ENCODE data around the gene TRPM8. TPM values are rescaled to one million over a fixed set of nuclear protein-coding genes. Genes with fewer than 3 reads are reported as not detected.
"Not testable (repeated sequence)": the region's sequence is repeated elsewhere in the genome, so short reads cannot be mapped to it uniquely, and the experiment has no call there.

TRPM8 gene
- total RNA-seq, 4 donors from 2014 or later, result not detected

DNA sequence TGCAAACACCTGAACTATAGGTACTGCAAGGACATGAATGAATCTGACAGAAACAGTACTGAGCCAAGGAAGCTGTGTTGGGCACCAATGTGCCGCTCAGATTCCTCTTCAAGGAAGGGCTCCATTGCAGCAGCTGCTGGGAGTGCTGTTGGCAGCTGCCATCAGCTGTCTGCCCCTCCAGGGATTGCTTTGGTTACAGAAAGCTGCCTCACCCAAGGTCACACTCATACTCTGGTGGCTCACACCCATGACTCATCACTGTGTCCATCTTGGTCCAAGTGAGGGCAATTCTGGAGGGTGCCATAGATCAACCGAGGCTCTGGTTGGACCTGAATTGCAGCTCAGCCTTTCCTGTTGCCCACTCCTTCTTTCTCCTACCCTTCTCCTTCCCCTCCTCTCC is 24.4 kb upstream of the TRPM8 start:
- ATAC-seq, result no peak
- TF ChIP-seq POLR2A (IDR thresholded peaks at IDR 0.05) (no peak), EP300 (IDR thresholded peaks at IDR 0.05) (no peak), POLR2AphosphoS5 (IDR thresholded peaks at IDR 0.05) (no peak)
- TF ChIP-seq, protein P1, sequence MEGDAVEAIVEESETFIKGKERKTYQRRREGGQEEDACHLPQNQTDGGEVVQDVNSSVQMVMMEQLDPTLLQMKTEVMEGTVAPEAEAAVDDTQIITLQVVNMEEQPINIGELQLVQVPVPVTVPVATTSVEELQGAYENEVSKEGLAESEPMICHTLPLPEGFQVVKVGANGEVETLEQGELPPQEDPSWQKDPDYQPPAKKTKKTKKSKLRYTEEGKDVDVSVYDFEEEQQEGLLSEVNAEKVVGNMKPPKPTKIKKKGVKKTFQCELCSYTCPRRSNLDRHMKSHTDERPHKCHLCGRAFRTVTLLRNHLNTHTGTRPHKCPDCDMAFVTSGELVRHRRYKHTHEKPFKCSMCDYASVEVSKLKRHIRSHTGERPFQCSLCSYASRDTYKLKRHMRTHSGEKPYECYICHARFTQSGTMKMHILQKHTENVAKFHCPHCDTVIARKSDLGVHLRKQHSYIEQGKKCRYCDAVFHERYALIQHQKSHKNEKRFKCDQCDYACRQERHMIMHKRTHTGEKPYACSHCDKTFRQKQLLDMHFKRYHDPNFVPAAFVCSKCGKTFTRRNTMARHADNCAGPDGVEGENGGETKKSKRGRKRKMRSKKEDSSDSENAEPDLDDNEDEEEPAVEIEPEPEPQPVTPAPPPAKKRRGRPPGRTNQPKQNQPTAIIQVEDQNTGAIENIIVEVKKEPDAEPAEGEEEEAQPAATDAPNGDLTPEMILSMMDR (IDR thresholded peaks at IDR 0.05), result no peak
- Histone ChIP-seq H3K9me3 (no peaks in the 10 kb centered on the region), H3K27ac (no peak overlapping the region), H3K4me3 (no peak overlapping the region), H3K27me3 (peaks cover 15% of the 10 kb centered on the region), H3K36me3 (no peaks in the 10 kb centered on the region), H3K4me1 (no peaks in the 10 kb centered on the region)
- 92 to 96% methylated on average over 2 of the region's 2 CpGs for WGBS, 2 donors (ENCODE audit: low coverage in 1 of 2)

DNA sequence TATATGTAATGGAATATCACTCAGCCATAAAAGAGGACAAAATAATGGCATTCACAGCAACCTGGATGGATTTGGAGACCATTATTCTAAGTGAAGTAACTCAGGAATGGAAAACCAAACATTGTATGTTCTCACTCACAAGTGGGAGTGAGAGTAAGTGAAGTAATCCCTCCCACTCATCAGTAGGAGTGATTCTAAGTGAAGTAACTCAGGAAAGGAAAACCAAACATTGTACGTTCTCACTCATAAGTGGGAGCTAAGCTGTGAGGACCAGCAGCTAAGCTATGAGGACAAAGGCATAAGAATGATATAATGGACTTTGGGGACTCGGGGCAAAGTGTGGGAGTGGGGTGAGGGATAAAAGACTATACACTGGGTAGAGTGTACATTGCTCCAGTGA is 20.9 kb upstream of the TRPM8 start:
- 69 to 72% methylated on average over 2 of the region's 2 CpGs for WGBS, 2 donors (ENCODE audit: low coverage in 1 of 2)

DNA sequence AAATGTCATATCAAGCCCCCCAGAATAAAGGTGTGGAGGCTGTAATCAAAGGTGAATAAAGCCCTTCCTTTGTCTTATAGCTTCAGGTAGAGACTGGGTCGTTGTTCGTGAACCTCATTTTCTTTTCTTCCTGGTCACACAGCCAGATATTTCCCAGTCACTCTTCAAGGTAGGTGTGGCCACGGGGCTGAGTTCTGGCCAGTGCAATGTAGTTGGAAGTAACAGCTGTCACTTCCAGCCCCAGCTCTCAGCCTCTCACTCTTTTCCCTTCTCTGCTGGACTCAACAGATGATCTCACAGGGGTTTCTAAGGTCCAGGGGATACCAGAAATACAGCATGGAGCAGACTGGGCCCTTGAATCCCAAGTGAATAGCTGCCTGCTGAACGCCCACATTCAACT is 15.8 kb upstream of the TRPM8 start:
- Histone ChIP-seq H3K9me3 (peaks cover 0 to 8% (median 0%) of the 10 kb centered on the region in 3 donors), H3K36me3 (no peaks in the 10 kb centered on the region), H3K4me3 (no peak overlapping the region), H3K4me1 (no peaks in the 10 kb centered on the region), H3K27me3 (peaks cover 39% of the 10 kb centered on the region), H3K27ac (no peak overlapping the region)
- no peak for ATAC-seq
- TF ChIP-seq, protein P1 (IDR thresholded peaks at IDR 0.05), result no peak
- TF ChIP-seq POLR2AphosphoS5 (IDR thresholded peaks at IDR 0.05) (no peak), EP300 (IDR thresholded peaks at IDR 0.05) (no peak), POLR2A (IDR thresholded peaks at IDR 0.05) (no peak)
- WGBS, 2 donors (ENCODE audit: low coverage in 1 of 2), result 68 to 76% methylated on average over 2 to 3 of the region's 4 CpGs

More for the DNA sequence above, 20.9 kb upstream of the TRPM8 start:
- H3K27me3 ChIP-seq, result peaks cover 13% of the 10 kb centered on the region
- H3K9me3 ChIP-seq, H3K4me1 ChIP-seq, ATAC-seq, H3K27ac ChIP-seq, H3K4me3 ChIP-seq, H3K36me3 ChIP-seq: not testable (repeated sequence)

DNA sequence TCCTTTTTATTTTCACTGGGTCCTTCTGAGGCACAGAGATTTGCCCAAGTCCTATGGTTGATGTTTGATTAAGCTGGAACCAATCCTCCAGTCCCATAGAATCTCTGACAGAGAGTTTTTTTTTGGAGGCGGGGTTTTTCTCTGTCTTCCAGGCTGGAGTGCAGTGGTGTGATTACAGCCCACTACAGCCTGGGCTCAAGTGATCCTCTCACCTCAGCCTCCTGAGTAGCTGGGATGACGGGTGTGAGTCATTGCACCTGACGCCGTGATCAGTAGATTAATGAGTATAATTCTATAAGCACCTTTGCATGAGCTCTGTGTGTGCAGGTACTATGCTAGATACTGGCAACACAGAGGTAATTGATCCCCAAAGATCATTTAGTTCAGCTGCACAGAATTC is 15.3 kb upstream of the TRPM8 start:
- ATAC-seq, result no peak
- Histone ChIP-seq H3K4me3 (no peak overlapping the region), H3K27ac (no peak overlapping the region), H3K4me1 (no peaks in the 10 kb centered on the region), H3K36me3 (no peaks in the 10 kb centered on the region), H3K27me3 (peaks cover 39% of the 10 kb centered on the region), H3K9me3 (peaks cover 0 to 8% (median 0%) of the 10 kb centered on the region in 3 donors)
- TF ChIP-seq, protein P1 (IDR thresholded peaks at IDR 0.05), result no peak
- TF ChIP-seq POLR2A (IDR thresholded peaks at IDR 0.05) (no peak), EP300 (IDR thresholded peaks at IDR 0.05) (no peak), POLR2AphosphoS5 (IDR thresholded peaks at IDR 0.05) (no peak)
- WGBS, 2 donors (ENCODE audit: low coverage in 1 of 2), result 50 to 78% methylated on average over 2 to 4 of the region's 4 CpGs

DNA sequence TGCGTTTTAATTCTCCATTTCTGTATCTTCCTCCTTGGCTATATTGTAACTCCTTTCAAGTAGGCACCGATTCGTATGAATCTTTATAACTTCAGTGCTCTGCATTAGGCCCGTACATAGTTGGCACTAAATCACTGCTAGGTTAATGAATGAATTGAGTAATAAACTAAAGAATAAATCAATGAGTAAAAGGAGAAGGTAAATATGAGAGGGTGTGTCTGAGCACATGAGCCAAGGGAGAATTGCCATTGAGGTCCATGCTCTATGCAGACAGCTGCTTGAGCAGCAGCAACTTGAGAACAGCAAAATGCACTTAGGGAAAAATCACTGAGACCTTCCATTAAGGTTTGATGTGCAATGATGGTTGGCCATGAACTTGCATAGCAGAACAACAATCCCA is 11.2 kb upstream of the TRPM8 start:
- no peak for ATAC-seq
- TF ChIP-seq POLR2AphosphoS5 (IDR thresholded peaks at IDR 0.05) (no peak), POLR2A (IDR thresholded peaks at IDR 0.05) (no peak), EP300 (IDR thresholded peaks at IDR 0.05) (no peak)
- TF ChIP-seq, protein P1 (IDR thresholded peaks at IDR 0.05), result no peak
- no peaks in the 10 kb centered on the region for H3K4me1 ChIP-seq
- H3K27me3 ChIP-seq, result peaks cover 36% of the 10 kb centered on the region
- H3K27ac ChIP-seq, result no peak overlapping the region
- H3K36me3 ChIP-seq, result no peaks in the 10 kb centered on the region
- no peak overlapping the region for H3K4me3 ChIP-seq
- 75 to 94% methylated on average over 4 of the region's 4 CpGs for WGBS, 2 donors (ENCODE audit: low coverage in 1 of 2)
- H3K9me3 ChIP-seq, result peaks cover 0 to 8% (median 0%) of the 10 kb centered on the region in 3 donors
